ENCODE data around the gene SDK2. TPM values are rescaled to one million over a fixed set of nuclear protein-coding genes. Genes with fewer than 3 reads are reported as not detected.

The SDK2 gene
- total and polyA plus RNA-seq, 9 of the 15 experiments (the other 6 are each of a cell fraction or from before 2014, with no cell fraction given), result 0.04 TPM; not detected in 8

GRCh38 chr17:73474370-73474988, 169.8 kb downstream of the SDK2 start (continued):
- TF ChIP-seq ETV1 (tag; conservative IDR thresholded peaks at IDR 0.05; ENCODE audit: low read depth), result no peak
- no peak for TF ChIP-seq HDGF (IDR thresholded peaks at IDR 0.05)
- no peak for TF ChIP-seq NR4A1 (CRISPR knock-in tag; IDR thresholded peaks at IDR 0.05)
- peak; percentile 82 for TF ChIP-seq NR4A1 (tag; IDR thresholded peaks at IDR 0.05)
- TF ChIP-seq RUNX1 (IDR thresholded peaks at IDR 0.05; ENCODE audit: low read depth), result peak; percentile 72; the same call in 1 of the 2 replicates
- TF ChIP-seq BACH1 (tag; IDR thresholded peaks at IDR 0.05), result no peak
- TF ChIP-seq ZNF444 (CRISPR knock-in tag; IDR thresholded peaks at IDR 0.05), result no peak
- peak in 1 of 2 experiments; percentile 57; a peak in 2 of 4 replicates for TF ChIP-seq RAD21 (CRISPR knock-in tag; conservative IDR thresholded peaks at IDR 0.05 in 1 of 2, IDR thresholded peaks at IDR 0.05 in 1 of 2)
- peak; percentile 70; the same call in 1 of the 2 replicates for TF ChIP-seq RB1 (IDR thresholded peaks at IDR 0.05; ENCODE audit: low read depth)
- TF ChIP-seq MBD2 (IDR thresholded peaks at IDR 0.05; ENCODE audit: borderline replicate concordance, low read depth), result peak; percentile 42; the same call in 1 of the 2 replicates
- TF ChIP-seq ZNF140 (CRISPR knock-in tag; IDR thresholded peaks at IDR 0.05), result 0 out of 2 replicates have a peak, but pooled peaks have one; percentile 23
- TF ChIP-seq DIDO1 (tag; IDR thresholded peaks at IDR 0.05; ENCODE audit: low read depth), result peak; percentile 64; the same call in 1 of the 2 replicates
- no peak for TF ChIP-seq ZNF282 (CRISPR knock-in tag; IDR thresholded peaks at IDR 0.05)
- peak; percentile 93 for TF ChIP-seq PML (IDR thresholded peaks at IDR 0.05; ENCODE audit: low read length)
- TF ChIP-seq, protein P1, sequence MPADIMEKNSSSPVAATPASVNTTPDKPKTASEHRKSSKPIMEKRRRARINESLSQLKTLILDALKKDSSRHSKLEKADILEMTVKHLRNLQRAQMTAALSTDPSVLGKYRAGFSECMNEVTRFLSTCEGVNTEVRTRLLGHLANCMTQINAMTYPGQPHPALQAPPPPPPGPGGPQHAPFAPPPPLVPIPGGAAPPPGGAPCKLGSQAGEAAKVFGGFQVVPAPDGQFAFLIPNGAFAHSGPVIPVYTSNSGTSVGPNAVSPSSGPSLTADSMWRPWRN (IDR thresholded peaks at IDR 0.05; ENCODE audit: low read depth), result peak; percentile 80
- peak; percentile 88 for TF ChIP-seq GATAD2B (IDR thresholded peaks at IDR 0.05; ENCODE audit: borderline replicate concordance)
- TF ChIP-seq ZNF311 (CRISPR knock-in tag; IDR thresholded peaks at IDR 0.05), result no peak
- TF ChIP-seq ATF3 (IDR thresholded peaks at IDR 0.05), result peak; percentile 93
- peak; percentile 92 for TF ChIP-seq ATF3 (CRISPR knock-in tag; conservative IDR thresholded peaks at IDR 0.05)
- 0 out of 2 replicates have a peak, but pooled peaks have one; percentile 20 for TF ChIP-seq ADNP (tag; IDR thresholded peaks at IDR 0.05)
- TF ChIP-seq, protein P2, sequence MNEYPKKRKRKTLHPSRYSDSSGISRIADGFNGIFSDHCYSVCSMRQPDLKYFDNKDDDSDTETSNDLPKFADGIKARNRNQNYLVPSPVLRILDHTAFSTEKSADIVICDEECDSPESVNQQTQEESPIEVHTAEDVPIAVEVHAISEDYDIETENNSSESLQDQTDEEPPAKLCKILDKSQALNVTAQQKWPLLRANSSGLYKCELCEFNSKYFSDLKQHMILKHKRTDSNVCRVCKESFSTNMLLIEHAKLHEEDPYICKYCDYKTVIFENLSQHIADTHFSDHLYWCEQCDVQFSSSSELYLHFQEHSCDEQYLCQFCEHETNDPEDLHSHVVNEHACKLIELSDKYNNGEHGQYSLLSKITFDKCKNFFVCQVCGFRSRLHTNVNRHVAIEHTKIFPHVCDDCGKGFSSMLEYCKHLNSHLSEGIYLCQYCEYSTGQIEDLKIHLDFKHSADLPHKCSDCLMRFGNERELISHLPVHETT (CRISPR knock-in tag; conservative IDR thresholded peaks at IDR 0.05 in 1 of 2, IDR thresholded peaks at IDR 0.05 in 1 of 2), result peak in 1 of 2 experiments; percentile 78; a peak in 2 of 4 replicates
- TF ChIP-seq BHLHE40 (IDR thresholded peaks at IDR 0.05; ENCODE audit: low read length), result peak; percentile 82

All from K562 (cell line).